Small intestine (tissue), 7 donors: ENCODE data around the gene DCLK1. TPM values are rescaled to one million over a fixed set of nuclear protein-coding genes. Genes with fewer than 3 reads are reported as not detected.

Experiments used
- DNase-seq, 2 donors: peaks; one replicate each; pipeline versions ENCODE4 v3.0.0 to v3.0.0-alpha.2; 2013
- FAIRE-seq: peaks from 2 replicates; lab custom pipeline; 2012; peaks lifted over from hg19 to GRCh38; lab: Jason Lieb, UNC
- H3K27ac ChIP-seq, 3 donors: one replicate each; pipeline ENCODE4 v1.5.1; 2013; ENCODE audit warnings: low read length in 2 of 3, mild to moderate bottlenecking in 2 of 3, control low read depth in 1 of 3, inconsistent platforms in 1 of 3, low read depth in 1 of 3, moderate library complexity in 1 of 3
- H3K27me3 ChIP-seq, 3 donors: one replicate each; pipeline ENCODE4 v1.6.1; 2013; ENCODE audit warnings: low read length in 3 of 3, inconsistent platforms in 1 of 3; ENCODE audit not compliant: control insufficient read depth in 3 of 3, insufficient read depth in 3 of 3
- H3K36me3 ChIP-seq, 3 donors: one replicate each; pipeline ENCODE4 v1.6.1; 2013; ENCODE audit warnings: low read length in 3 of 3, inconsistent platforms in 1 of 3, low read depth in 1 of 3, mild to moderate bottlenecking in 1 of 3, moderate library complexity in 1 of 3; ENCODE audit not compliant: control insufficient read depth in 3 of 3, insufficient read depth in 2 of 3
- H3K4me1 ChIP-seq, 3 donors: one replicate each; pipeline ENCODE4 v1.6.1; 2013; ENCODE audit warnings: low read length in 2 of 3, inconsistent platforms in 1 of 3, low read depth in 1 of 3, mild to moderate bottlenecking in 1 of 3, moderate library complexity in 1 of 3; ENCODE audit not compliant: control insufficient read depth in 3 of 3, insufficient read depth in 2 of 3
- H3K4me3 ChIP-seq, 3 donors: one replicate each; pipeline ENCODE4 v1.5.1; 2013; ENCODE audit warnings: low read length in 3 of 3, control low read depth in 1 of 3, inconsistent platforms in 1 of 3, low read depth in 1 of 3, mild to moderate bottlenecking in 1 of 3, moderate library complexity in 1 of 3
- H3K9me3 ChIP-seq, 2 donors: one replicate each; pipeline ENCODE4 v1.6.1; 2013; ENCODE audit warnings: low read depth in 1 of 2, low read length in 1 of 2; ENCODE audit not compliant: control insufficient read depth in 2 of 2, insufficient read depth in 1 of 2
- WGBS, 3 donors: extraction: QIAGEN DNeasy Blood & Tissue Kit; methylation state at CpG; one replicate each; pipeline ENCODE4 v1.1.7; 2013; 5-methylcytosine and 5-hydroxymethylcytosine counted together
- polyA plus RNA-seq, 4 donors: library from polyadenylated mRNA; stranded (reverse) in 3 of 4; unstranded in 1 of 4; fragments of 200-250 nt in 3 of 4; fragments of 120-200 nt in 1 of 4; gene quantifications; one replicate each; pipeline versions ENCODE4 v1.2.1 to v1.2.3, GENCODE V29; 2013
- donor health status: healthy with polysubstance abuse.
- donor health status: control.
- donor health status: control.
- donor health status: Bipolar disorder and iron deficiency.
- donor health status: healthy.

The DCLK1 gene
- polyA plus RNA-seq, 4 donors = 0.54 to 4.9 (median 0.95) TPM; not detected in 1

- Histone ChIP-seq H3K27me3 (no peaks in the 10 kb centered on the region), H3K9me3 (no peaks in the 10 kb centered on the region), H3K4me3 (no peak overlapping the region), H3K36me3 (no peaks in the 10 kb centered on the region), H3K4me1 (no peaks in the 10 kb centered on the region), H3K27ac (no peak overlapping the region)
- DNase-seq (no peak), FAIRE-seq (no peak)
- WGBS, 3 donors = 67 to 81% (median 73%) methylated on average over 2 of the region's 2 CpGs
These were observed 364.5 kb downstream of the DCLK1 start for GRCh38 chr13:35766663-35767062.

GRCh38 chr13:35765941-35766340, 365.2 kb downstream of the DCLK1 start:
- no peaks in the 10 kb centered on the region for H3K4me1 ChIP-seq
- DNase-seq (no peak), FAIRE-seq (no peak)
- H3K27me3 ChIP-seq = no peaks in the 10 kb centered on the region
- H3K27ac ChIP-seq = no peak overlapping the region
- no peaks in the 10 kb centered on the region for H3K9me3 ChIP-seq
- no peaks in the 10 kb centered on the region for H3K36me3 ChIP-seq
- H3K4me3 ChIP-seq = no peak overlapping the region
- 87 to 94% (median 93%) methylated on average over 11 of the region's 11 CpGs for WGBS, 3 donors

GRCh38 chr13:35765366-35765765, 365.8 kb downstream of the DCLK1 start:
- Histone ChIP-seq H3K36me3 (no peaks in the 10 kb centered on the region), H3K27ac (no peak overlapping the region), H3K4me3 (no peak overlapping the region), H3K27me3 (no peaks in the 10 kb centered on the region), H3K4me1 (no peaks in the 10 kb centered on the region), H3K9me3 (no peaks in the 10 kb centered on the region)
- DNase-seq (no peak), FAIRE-seq (no peak)
- WGBS, 3 donors = 35 to 63% (median 42%) methylated on average over 5 of the region's 5 CpGs

- WGBS, 3 donors = 64 to 74% (median 65%) methylated on average over 4 of the region's 4 CpGs
- no peaks in the 10 kb centered on the region for H3K4me1 ChIP-seq
- H3K27ac ChIP-seq = no peak overlapping the region
- H3K9me3 ChIP-seq = no peaks in the 10 kb centered on the region
- DNase-seq = no peak
- FAIRE-seq = no peak
- H3K4me3 ChIP-seq = no peak overlapping the region
- no peaks in the 10 kb centered on the region for H3K27me3 ChIP-seq
- H3K36me3 ChIP-seq = no peaks in the 10 kb centered on the region
These were observed 366.7 kb downstream of the DCLK1 start for GRCh38 chr13:35764326-35765015.

GRCh38 chr13:35763782-35764123, 367.4 kb downstream of the DCLK1 start:
- H3K4me3 ChIP-seq = no peak overlapping the region
- H3K27me3 ChIP-seq = no peaks in the 10 kb centered on the region

GRCh38 chr13:35763060-35763781, 368.0 kb downstream of the DCLK1 start:
- no peak for DNase-seq
- Histone ChIP-seq H3K27ac (no peak overlapping the region), H3K9me3 (no peaks in the 10 kb centered on the region), H3K4me3 (no peak overlapping the region), H3K4me1 (no peaks in the 10 kb centered on the region), H3K36me3 (no peaks in the 10 kb centered on the region), H3K27me3 (no peaks in the 10 kb centered on the region)
- FAIRE-seq = no peak
- 70 to 85% (median 73%) methylated on average over 4 of the region's 4 CpGs for whole genome bisulfite sequencing, 3 donors

More at GRCh38 chr13:35763782-35764123, 367.4 kb downstream of the DCLK1 start:
- Histone ChIP-seq H3K36me3 (no peaks in the 10 kb centered on the region), H3K27ac (no peak overlapping the region), H3K9me3 (no peaks in the 10 kb centered on the region), H3K4me1 (no peaks in the 10 kb centered on the region)
- FAIRE-seq (no peak), DNase-seq (no peak)
- 70 to 83% (median 82%) methylated on average over 7 of the region's 7 CpGs for WGBS, 3 donors

GRCh38 chr13:35761440-35762252, 369.5 kb downstream of the DCLK1 start:
- Histone ChIP-seq H3K9me3 (no peaks in the 10 kb centered on the region), H3K27ac (no peak overlapping the region), H3K36me3 (no peaks in the 10 kb centered on the region), H3K27me3 (no peaks in the 10 kb centered on the region), H3K4me1 (no peaks in the 10 kb centered on the region), H3K4me3 (no peak overlapping the region)
- DNase-seq (no peak), FAIRE-seq (no peak)
- 91 to 98% (median 92%) methylated on average over 2 of the region's 2 CpGs for WGBS, 3 donors

- Histone ChIP-seq H3K4me1 (no peaks in the 10 kb centered on the region), H3K27me3 (no peaks in the 10 kb centered on the region), H3K4me3 (no peak overlapping the region), H3K36me3 (no peaks in the 10 kb centered on the region), H3K27ac (no peak overlapping the region), H3K9me3 (no peaks in the 10 kb centered on the region)
- no peak for DNase-seq
- FAIRE-seq = no peak
- 34 to 52% (median 44%) methylated on average over 10 to 13 of the region's 13 CpGs for WGBS, 3 donors
These were observed 370.4 kb downstream of the DCLK1 start for GRCh38 chr13:35760735-35761281.
